AG10803 (cell line): ENCODE data around the gene ZNF248.

ENCODE experiments used
- DNase-seq: peaks from one replicate; pipeline ENCODE4 v3.0.0; 2010; ENCODE audit warnings: low read depth
- H3K4me3 ChIP-seq: 2 replicates; pipeline ENCODE4 v1.5.1; 2011; ENCODE audit warnings: mild to moderate bottlenecking, low read length, control low read depth
- TF ChIP-seq, protein P1 (sequence below): conservative IDR thresholded peaks from 2 replicates; pipeline ENCODE4 v1.5.1; 2011; ENCODE audit warnings: mild to moderate bottlenecking, low read length, control low read depth, inconsistent platforms

Gene ZNF248

DNA sequence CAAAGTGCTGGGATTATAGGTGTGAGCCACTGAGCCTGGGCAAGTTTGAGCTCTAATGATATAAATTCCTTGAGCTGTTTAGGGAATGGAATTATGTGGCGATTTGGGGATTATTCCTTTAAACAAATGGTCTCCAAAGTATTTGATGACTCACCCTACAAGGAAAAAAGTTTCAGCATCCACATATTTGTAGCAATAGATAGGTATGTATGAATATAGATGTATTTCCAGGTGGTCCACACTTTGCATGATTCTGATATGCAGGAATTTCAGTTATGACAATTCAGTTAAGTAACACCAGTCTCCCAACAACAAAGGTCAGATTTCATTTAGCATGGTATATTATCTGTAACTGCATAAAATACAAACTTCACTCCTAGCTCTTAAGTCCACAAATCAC is 92.2 kb downstream of the ZNF248 start:
- DNase-seq = no peak
- TF ChIP-seq, protein P1, sequence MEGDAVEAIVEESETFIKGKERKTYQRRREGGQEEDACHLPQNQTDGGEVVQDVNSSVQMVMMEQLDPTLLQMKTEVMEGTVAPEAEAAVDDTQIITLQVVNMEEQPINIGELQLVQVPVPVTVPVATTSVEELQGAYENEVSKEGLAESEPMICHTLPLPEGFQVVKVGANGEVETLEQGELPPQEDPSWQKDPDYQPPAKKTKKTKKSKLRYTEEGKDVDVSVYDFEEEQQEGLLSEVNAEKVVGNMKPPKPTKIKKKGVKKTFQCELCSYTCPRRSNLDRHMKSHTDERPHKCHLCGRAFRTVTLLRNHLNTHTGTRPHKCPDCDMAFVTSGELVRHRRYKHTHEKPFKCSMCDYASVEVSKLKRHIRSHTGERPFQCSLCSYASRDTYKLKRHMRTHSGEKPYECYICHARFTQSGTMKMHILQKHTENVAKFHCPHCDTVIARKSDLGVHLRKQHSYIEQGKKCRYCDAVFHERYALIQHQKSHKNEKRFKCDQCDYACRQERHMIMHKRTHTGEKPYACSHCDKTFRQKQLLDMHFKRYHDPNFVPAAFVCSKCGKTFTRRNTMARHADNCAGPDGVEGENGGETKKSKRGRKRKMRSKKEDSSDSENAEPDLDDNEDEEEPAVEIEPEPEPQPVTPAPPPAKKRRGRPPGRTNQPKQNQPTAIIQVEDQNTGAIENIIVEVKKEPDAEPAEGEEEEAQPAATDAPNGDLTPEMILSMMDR = no peak

DNA sequence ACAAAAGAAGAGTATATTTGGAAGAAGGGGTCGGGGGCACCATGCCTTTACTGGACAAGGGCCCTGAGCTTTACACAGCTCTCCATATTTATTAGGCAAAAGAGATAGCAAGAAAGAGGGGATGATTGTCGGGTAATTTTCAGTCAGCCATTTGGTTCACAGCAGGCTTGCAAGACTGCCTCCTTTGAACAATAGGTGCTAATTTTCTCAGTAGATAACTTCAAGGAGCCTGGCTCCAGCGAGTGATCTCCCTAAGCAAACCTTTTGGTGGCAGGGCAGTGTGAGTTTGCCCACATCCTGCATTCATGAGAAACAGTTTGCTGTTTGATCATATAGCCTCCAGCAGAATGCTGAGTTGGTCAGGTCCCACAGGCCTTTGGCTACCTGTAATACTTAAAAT is 94.3 kb downstream of the ZNF248 start:
- H3K4me3 ChIP-seq = no peak overlapping the region
- TF ChIP-seq, protein P1 = no peak
- no peak for DNase-seq

More for the DNA sequence above, 92.2 kb downstream of the ZNF248 start:
- H3K4me3 ChIP-seq = no peak overlapping the region

DNA sequence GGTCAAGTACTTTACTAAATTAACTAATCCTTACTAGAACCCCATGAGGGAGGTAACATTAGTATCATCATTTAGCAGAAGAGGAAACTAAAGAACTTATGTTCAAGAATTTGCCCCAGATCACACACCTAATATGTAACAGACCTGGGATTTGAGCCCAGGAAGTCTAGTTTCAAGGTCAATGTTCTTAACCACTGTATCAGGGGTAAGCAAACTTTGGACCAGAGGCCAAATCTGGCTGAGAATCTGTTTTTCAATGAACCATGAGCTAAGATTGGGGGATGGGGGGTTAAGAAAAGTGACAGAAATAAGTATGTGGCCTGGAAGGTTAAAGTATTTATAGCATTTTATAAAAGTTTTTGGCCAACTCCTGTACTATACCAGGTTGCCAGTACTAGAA is 95.1 kb downstream of the ZNF248 start:
- DNase-seq = no peak
- TF ChIP-seq, protein P1 = no peak

DNA sequence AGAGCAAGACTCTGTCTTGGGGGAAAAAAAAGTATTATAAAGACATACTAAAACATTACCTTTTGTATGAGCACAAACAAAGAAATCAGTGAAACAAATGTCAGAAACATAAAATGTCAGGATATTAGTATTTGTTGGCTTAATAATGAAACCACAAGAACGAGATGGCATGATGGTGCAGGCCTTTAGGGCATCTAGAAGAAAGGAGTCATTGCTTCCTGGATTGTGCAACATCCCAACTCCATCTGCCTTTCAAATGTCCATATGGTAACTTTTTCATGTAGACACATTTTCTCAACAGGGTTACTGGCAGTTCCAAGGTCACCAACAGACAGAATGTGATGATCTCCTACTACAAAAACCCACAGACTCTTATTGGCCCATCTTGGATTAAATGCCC is 96.6 kb downstream of the ZNF248 start:
- DNase-seq = peak; percentile 6
- no peak overlapping the region for H3K4me3 ChIP-seq
- TF ChIP-seq, protein P1 = no peak

More for the DNA sequence above, 95.1 kb downstream of the ZNF248 start:
- no peak overlapping the region for H3K4me3 ChIP-seq

DNA sequence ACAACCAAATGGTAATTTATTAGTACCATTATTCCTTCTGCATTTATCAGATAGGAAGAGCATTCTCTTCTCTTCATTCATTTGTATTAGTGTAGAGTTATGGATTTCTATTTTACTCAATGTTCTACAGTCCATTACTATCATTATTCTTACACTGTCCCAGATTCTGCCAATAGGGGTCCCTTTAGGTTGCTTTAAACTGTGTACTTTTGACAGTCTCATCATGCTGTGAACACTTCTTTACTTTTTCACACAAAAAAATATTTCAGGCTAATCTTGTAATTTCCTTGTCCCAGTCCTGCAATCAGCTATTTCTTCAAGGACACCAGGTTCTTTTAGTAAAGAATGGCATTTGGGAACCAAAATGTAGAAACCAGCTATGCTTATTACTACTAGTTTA is 99.3 kb downstream of the ZNF248 start:
- no peak for DNase-seq

DNA sequence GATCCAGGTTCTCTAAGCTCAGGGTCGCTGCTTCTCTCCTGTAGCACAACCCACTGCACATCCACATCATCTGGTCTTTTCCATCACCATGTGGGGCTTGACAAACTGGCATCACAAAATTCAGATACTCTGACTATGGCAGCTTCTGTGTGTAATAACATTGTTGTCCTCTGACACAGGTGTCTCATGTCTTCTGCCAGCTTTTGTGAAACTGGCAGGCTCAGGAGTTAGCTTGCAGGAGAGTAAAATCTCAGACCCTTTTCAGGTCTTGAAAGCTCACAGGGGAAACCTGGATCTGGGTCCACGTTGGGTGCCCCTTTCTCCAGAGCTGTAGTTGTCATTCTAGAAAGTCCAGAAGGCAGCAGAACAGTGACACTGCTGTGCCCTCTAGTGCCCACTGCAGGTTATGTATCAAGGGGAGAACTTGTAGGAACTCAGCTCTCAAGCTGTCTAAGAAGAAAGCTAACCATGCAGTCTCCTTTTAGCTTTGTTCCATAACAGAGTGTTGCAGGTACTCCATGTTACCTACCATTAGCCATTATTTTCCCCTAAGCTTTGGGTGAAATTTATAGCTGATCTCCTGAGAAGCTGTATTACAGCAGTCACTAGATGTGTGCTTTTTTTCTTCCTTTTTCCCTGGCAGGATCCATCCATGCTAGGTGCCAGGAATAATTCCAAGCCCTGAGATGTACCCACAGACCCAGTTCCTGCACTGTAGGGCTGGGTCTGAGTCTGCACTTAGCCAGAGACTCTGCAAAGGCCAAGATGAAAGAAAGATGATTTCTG is 102.7 kb downstream of the ZNF248 start:
- no peak overlapping the region for H3K4me3 ChIP-seq
- TF ChIP-seq, protein P1 = peak; percentile 48
- peak; percentile 4 for DNase-seq

More for the DNA sequence above, 99.3 kb downstream of the ZNF248 start:
- no peak overlapping the region for H3K4me3 ChIP-seq
- TF ChIP-seq, protein P1 = no peak

DNA sequence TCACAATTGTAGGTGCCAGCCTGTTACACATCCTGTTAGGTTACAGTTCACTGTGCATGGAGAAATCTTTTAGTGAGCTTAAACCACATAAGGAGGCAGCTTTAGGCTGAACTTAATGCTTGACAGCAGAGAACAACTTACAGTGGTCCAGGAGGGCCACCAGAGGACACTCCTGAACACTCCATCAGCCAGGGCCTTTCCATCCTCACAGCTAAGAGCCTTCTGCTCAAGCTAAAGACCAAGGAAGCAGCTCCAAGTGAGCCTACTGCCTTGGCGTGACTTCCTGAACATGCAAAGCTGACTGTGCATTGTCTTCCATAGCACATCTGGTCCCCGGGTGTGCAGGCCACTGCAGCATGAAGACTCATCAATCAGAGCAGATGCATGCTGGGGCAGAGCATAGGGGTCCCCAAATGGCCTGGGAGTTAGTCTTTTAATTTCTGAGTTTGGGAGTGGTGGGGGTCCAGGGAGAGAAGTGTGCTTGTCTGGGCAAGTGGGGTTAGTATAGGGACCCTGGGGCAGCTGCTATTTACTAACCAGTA is 105.0 kb downstream of the ZNF248 start:
- TF ChIP-seq, protein P1 = no peak
- no peak overlapping the region for H3K4me3 ChIP-seq
- no peak for DNase-seq
